ENCODE results near the gene RYR3.

RYR3 gene

GRCh38 chr15:33322091-33322490 is 11.3 kb downstream of the RYR3 start:
- DNase-seq = no peak

- no peak for DNase-seq
Measured at GRCh38 chr15:33324609-33325008, 13.8 kb downstream of the RYR3 start.

GRCh38 chr15:33326908-33327307 is 16.1 kb downstream of the RYR3 start:
- no peak for DNase-seq

- no peak for DNase-seq
Measured at GRCh38 chr15:33328106-33328505, 17.3 kb downstream of the RYR3 start.

GRCh38 chr15:33329457-33329856 is 18.7 kb downstream of the RYR3 start:
- DNase-seq = no peak

GRCh38 chr15:33330931-33331330 is 20.2 kb downstream of the RYR3 start:
- DNase-seq = no peak

GRCh38 chr15:33341953-33342352 is 31.2 kb downstream of the RYR3 start:
- no peak for DNase-seq

- DNase-seq = no peak
Measured at GRCh38 chr15:33343275-33343674, 32.5 kb downstream of the RYR3 start.

GRCh38 chr15:33344111-33344510 is 33.3 kb downstream of the RYR3 start:
- no peak for DNase-seq

- DNase-seq = no peak
Measured at GRCh38 chr15:33344530-33344929, 33.8 kb downstream of the RYR3 start.

GRCh38 chr15:33354411-33354810 is 43.6 kb downstream of the RYR3 start:
- no peak for DNase-seq

GRCh38 chr15:33357845-33358244 is 47.1 kb downstream of the RYR3 start:
- no peak for DNase-seq

- no peak for DNase-seq
Measured at GRCh38 chr15:33358306-33358705, 47.5 kb downstream of the RYR3 start.

- DNase-seq = no peak
Measured at GRCh38 chr15:33360886-33361285, 50.1 kb downstream of the RYR3 start.

- DNase-seq = no peak
Measured at GRCh38 chr15:33369941-33370622, 59.3 kb downstream of the RYR3 start.

- no peak for DNase-seq
Measured at GRCh38 chr15:33370623-33371020, 59.9 kb downstream of the RYR3 start.

- DNase-seq = no peak
Measured at GRCh38 chr15:33371159-33371558, 60.4 kb downstream of the RYR3 start.

- no peak for DNase-seq
Measured at GRCh38 chr15:33374226-33374914, 63.6 kb downstream of the RYR3 start.

GRCh38 chr15:33375236-33375635 is 64.5 kb downstream of the RYR3 start:
- no peak for DNase-seq

GRCh38 chr15:33377204-33377603 is 66.4 kb downstream of the RYR3 start:
- no peak for DNase-seq

GRCh38 chr15:33378866-33379480 is 68.2 kb downstream of the RYR3 start:
- no peak for DNase-seq

- no peak for DNase-seq
Measured at GRCh38 chr15:33380406-33380805, 69.6 kb downstream of the RYR3 start.

- DNase-seq = no peak
Measured at GRCh38 chr15:33382491-33382890, 71.7 kb downstream of the RYR3 start.

GRCh38 chr15:33384307-33384706 is 73.5 kb downstream of the RYR3 start:
- no peak for DNase-seq
